NK-92 (cell line): ENCODE data around the gene HOXA2.

Experiments
- DNase-seq: peaks from one replicate; lab custom pipeline; 2025; ENCODE audit not compliant: unreplicated experiment; lab: John Stamatoyannopoulos, UW

Gene HOXA2

DNA sequence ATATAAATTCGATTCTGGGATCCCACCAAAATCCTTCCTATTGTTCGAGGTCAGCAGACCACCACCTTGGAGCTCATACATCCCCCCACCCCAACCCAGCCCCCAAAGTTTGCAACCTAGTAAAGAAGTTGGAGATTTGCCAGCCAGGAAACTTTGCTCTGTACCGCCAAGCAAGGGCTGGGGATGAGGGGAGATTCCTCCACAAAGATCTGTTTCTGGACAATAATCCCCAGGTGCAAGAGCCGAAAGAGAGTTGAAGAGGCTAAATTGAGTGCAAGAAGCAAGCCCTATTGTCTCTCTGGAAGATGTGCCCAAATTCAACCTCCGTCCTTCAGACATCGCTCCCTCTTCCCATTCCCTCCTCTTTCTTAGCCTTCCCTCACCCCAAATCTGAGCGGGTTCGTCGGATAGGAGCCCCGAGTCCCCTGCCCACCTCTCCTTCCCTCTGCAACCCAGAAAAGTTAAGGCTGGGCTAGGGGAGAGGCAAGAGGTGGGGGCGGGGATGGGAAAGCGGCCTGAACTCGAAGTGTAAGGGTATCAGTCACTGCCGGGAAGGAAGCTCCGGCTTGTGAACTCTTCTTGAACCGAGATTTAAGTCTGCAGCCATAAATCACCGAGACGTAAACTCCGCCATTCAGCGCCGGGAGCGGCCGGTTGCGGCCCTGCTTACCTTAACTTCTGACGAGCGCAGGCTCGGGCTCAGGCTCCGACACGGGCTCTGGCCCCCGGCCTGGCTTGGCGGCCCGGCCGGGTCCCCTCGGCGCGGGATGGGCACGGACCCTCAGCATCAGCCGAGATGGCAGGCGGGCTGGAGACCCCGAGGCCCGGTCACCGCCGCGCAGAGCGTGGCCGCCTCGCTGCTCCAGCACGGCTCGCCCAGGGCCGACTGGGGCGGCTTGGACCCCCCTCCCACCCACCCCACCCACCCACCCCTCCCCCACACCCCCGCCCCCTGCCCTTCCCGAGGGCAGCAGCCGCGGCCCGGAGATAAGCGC lies 10.8 kb upstream of the HOXA2 start:
- no peak for DNase-seq

DNA sequence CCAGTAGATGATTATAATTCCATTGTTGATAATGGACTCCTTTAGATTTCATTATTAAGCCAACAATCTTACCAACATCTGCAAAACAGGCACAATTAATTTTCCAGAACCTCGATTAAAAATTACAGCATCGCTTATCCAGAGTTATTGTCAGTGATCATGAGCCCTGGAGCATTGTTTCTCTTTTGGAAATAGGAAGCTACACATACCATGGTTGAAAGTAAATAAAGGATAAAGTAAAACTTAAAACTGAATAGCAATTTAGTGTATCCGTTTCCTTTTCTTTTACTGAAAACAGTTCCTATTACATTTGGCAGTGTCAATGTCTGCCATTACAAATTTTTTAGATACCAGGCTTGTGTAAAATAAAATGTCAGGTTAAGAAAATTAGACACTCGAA lies 9.9 kb upstream of the HOXA2 start:
- no peak for DNase-seq

DNA sequence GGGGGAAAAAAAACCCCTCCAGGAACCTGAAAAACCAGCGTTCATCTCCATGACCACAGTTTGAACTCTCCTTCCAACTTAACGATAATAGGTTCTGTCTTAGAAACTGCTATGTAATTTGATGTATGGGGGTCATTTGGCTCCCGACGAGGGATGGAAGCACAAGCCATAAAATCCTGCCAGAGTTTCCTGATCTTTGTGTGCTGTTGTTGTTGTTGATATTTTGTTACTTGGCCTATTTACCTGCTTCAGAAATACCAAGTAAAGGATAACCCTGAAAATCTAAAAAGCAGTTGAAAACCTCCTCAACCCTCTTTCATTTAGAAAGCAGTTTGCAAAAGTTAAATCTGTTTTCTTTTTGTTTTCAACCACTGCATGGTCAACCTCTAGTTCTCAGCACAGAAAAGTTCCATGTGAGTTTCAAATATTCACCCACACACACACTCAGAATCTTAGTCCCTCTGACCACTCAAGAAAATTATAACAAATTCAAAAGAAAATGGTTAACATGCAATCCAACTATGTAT lies 9.3 kb upstream of the HOXA2 start:
- DNase-seq = no peak

DNA sequence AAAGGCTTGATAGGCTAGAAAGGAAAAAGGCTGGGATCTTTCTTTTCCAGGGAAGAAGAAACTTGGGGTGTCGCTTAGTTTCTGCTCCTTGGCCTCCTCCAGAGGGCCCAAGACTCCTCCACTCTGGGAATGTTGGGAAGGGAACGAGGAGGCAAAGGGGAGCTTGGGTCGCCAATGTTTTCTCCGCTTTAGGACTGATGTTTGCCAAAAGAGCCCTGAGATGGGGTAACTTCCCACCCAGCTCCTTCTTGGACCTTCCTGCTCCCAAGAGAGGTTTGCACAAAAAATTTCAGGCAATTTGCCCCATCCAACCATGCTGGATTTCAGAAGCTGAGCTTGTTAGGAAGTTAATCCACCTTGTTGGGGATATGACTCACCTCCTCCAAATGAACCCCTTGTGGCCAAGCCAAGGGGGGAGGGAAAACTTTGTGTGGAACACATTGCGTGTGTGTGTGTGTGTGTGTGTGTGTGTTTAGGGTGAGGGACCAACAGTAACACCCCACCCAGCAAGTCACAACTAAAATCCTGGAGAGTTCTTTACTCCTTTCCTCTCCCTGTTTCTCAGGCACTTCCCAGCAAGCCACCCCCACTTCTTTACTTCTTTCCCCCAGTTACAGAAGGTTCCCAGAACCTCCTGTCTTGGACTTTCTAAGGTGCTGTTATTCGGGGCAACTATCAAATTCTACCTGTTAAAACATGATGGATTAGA lies 8.7 kb upstream of the HOXA2 start:
- no peak for DNase-seq

DNA sequence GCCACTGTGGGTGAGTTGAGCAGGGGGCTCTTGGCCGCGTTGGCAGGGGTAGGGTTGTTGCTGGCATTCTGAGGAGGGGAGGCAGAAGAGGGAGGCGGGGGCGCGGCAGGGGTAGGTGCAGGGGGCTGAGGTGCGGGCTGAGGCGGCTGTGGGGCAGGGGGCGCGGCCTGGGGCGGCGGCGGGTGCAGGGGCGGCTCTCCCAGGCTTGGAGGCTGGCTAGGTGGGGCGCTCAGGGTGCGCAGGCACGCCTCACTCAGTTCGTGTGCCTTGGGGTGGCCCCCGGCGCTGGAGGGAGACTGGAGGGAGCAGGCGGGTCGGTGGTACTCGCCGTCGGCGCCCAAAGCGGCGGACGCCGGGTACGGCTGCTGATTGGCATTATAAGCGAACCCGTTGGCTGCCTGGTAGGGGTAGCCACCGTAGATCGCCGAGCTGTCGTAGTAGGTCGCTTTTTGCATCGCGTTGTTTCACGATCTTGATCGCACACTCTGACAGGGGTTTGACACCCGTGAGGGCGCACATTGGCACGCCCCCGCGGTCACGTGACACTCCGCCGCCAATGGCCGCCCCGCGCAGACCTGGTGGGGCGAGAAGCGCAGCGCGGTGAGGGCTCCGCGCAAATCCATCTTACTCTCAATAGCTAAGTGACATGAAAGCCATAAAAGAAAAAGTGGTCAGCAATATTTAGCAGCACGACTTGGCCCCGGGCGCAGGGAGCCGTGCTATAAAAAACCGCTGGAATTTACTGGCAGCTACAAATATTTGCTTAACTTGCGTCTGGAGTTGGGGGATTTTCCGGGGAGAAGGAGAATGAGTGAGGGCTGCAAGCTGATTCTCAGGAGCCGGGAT lies 7.9 kb upstream of the HOXA2 start:
- DNase-seq = no peak

DNA sequence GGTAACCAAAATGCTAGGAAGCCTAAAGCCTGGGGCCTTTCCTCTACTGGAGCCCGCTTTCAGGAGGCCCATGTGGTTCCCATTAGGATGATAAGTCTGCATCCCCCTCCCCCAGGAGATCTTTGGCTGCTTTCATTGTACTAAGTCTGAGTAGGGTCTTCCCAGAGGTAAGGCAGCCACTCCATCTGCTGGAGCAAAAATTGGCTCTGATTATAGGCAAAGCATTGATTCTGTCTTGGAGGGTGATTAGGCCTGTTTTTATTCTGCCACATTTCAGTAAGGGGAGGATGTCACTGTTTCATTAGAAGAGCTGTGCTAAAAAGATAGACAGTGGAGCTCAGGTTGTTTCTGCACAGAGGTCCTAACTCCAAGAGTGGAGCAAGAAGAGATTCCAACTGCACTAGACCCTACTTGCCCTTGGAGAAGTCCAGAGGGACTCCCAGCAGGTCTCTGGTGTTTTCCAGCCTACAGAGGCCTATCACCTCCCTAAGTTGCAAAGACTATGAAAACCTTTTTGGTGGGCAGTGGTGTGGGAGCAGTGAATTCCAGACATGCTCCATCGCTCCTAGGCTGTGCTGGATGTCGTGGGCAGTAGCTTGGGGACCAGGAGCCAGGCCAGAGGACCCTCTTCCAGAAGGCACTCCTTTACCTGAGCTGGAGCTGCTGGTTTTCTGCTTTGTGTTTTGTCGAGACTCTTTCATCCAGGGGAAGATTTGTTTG lies 7.1 kb upstream of the HOXA2 start:
- DNase-seq = no peak

DNA sequence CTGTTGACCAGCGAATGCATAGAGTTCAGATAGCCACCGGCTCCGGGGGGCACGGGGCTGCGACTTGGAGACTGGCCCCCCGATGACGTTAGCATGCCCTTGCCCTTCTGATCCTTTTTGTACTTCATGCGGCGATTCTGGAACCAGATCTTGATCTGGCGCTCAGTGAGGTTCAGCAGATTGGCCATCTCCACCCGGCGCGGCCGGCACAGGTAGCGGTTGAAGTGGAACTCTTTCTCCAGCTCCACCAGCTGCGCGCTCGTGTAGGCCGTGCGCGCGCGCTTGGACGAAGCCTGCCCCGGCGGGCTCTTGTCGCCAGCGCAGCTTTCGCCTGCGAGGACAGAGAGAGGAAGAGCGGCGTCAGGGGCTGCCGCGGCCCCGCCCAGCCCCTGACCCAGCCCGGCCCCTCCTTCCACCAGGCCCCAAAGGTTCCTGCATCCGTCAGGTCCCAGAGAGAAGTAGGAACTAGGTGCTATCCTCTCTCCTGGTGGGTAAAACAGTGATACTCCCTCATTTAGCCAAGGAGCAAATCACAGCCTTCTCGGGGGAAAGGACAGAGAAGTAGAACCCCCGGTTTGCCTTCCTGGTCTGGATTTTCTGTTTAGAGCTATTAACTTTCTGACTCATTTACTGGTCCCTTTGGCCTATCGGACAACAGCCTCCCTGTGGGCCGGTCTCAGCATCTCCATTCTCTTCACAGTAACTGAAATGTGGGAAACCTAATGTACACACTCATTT lies 6.1 kb upstream of the HOXA2 start:
- DNase-seq = no peak

DNA sequence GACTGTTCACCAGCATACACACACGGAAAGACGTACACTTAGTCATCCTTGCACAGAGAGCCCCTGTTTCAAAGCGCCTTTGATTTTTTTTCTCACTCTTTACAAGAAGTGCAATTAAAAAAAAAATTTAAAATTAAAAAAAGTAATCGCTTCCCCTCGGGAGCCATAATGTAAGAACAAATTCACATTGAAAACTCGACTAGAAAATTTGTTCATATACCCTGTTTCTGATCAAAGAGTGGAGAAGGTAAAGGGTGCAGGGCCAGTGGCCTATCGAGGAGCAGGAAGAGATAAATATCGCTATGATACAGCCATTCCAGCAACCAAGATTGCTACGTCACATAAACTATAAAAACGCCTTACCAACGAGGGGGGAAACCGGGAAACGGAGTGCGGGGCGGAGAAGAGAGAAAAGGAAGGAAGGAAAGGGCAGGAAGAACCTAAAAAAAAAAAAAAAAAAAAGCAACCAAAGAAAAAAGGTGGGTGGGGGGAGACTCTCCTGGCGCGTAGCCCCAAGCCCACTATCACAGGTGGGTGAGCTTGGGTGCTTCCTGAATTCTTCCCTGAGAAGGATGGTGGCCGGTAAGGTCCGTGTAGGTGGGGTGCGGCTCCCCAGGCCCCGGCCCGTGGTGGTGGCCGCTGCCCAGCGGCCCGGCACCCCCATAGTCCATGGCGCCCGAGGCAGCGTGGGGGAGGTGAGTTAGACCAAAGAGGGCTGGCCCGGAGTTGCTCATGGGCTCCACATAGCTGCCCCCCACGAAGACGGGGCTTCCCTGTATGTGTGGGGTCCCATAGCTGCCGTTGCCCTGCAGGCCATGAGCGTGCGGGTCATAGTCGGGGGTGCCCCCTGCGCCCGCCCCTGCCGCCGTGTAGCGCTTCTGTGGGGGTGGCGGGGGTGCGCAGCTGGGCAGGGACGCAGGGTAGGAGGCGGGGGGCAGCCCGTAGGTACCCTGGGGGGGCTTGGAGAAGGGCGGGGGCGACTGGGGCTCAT lies 5.2 kb upstream of the HOXA2 start:
- DNase-seq = no peak

DNA sequence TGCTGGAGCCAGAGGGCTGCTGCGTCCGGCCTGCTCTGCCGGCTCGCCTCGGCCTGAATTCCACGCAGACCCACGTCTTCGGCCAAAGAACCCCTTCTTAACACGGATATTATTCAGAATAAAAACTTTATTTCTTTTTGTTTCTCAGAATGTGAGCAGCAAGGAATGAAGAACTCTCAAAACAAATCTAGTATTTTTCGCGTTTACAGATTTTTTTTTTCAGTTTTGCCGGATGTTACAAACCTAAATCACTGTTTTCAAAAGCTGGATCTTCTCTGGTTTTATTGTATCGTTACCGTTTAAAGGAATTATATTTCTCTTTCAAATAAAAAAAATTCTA lies 4.4 kb upstream of the HOXA2 start:
- DNase-seq = no peak

DNA sequence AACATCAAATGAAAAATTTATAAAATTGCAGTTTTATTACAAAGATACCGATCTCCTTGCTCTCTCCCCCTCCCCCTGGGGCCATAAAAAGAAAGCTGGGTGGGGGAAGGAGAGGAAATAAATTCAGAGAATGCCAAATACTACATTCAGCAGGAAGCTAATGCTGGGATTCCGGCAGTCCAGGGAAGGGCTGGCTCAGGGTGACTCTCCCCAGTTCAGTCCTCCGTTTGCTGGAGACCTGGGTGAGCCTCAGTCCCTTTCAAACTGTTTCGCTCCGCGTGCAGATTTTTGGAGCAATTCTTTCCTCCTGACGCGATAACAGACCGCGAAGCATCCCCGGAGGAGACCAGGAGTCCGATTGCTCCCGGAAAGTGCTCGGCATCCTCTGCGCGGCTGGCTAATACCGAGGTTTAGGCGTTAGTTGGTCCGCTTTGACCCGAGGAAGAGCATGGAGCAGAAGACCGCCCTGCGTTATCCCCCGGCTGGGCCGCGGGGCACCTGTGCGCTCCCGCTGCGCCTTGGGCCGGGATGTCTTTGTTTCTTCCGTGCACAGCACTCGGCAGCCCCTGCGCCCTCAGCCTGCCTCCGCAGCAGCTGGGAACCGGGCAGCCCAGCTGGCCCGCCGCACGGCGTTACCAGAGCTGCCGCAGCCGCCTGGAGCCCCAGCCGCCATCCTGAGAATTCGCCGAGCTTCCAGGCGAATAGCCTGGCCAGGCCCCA lies 3.9 kb upstream of the HOXA2 start:
- DNase-seq = no peak

DNA sequence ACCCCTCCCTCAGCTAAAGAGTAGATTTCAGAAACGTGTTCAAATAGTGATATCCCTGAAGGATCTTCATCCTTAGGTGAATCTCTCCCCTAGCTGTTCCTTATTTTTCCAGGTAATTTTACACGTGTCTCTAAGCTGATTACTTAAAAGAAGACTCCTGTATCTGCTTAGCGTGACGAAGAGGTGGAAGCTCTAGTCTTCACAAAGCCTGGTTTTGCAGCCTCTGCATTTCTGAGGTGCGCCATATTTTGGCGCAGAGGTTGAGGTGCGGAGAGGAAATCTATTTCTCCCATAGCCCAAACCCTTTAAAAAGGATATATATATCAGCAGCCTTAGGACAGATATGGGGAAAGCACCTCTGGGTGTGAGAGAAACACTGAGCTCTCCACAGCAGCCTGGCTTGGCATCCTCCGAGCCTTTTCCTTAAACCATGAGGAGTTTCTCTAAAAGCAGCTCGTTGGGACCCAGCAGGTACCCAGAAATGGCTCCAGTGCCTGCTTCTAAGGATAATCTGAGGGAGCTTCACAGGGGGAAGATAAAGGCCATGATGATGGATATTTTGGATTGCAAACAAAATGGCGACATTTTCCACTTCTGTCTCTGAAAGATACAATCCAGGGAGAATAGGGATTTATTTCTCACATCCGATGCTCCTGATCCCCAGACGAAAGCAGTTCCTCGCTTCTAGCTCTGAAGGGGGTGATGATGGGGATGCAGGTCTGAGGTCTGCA lies 3.0 kb upstream of the HOXA2 start:
- DNase-seq = no peak

DNA sequence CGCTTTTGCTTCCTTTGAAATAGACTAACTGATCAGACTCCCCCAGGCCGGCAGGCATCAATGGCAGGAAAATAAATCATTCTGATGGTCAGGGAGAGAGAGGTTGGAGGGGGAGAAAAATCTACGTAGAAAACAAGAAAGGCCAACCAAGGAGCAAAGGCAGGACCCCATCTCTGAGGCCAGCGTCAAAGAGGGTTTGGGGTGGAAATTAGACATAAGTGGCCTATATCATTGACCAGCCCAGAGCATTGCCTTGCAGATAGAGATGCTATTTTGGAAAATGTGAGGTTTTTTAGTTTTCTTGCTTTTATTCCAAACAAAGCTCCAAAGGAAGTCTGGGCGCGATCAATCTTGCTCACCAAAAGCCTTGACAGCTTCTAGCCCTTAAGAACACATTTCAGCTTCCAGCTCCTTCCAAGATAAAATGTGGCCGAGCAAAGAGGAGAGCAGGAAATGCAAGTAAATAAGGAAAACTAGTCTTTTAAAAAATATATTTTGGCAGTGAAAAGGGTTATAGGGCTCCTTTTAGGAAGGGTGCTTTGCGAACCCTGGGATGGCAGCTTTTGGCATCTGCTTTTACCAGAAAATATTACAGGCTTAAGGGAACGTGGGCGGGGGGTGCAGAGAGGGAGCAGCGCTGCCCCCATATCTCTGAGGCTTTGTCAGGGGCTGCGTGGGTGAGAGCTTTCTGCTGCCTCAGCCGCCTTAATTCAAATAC lies 2.0 kb upstream of the HOXA2 start:
- DNase-seq = no peak

DNA sequence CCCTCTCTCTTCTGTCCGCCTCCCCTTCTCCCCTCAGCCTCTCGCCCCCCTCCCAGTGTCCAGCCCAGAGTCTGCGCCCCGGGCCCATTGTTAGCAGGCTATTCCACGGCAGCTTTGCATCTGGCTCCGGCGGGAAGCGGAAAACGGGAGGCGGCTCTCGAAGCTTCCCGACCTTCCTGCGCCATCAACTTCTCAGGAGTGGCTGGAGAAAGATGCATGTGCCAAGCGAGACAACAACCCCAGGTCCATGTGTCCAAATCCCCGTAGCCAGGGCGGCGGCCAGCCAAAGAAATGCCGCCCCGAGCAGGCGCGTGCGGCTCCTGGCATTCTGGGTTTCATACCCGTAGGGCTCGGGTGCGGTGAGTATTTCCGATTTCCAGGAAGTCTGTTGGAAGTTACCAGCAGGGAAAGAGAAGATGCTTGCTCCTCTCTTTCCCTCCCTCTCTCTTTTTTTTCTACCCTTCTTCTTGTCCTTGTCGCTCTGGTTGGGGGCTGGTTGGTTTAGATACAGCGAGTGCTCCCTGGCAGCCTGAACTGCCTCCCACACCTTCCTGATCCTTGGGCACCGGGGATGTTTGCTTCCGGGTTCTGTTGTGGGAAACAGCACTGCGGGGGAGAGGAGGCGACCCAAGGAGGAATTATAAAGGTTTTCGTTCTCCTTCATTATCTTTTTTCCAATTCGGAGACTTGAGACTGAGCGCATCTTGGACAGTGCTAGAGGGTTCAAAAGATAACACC lies 1.2 kb upstream of the HOXA2 start:
- no peak for DNase-seq

DNA sequence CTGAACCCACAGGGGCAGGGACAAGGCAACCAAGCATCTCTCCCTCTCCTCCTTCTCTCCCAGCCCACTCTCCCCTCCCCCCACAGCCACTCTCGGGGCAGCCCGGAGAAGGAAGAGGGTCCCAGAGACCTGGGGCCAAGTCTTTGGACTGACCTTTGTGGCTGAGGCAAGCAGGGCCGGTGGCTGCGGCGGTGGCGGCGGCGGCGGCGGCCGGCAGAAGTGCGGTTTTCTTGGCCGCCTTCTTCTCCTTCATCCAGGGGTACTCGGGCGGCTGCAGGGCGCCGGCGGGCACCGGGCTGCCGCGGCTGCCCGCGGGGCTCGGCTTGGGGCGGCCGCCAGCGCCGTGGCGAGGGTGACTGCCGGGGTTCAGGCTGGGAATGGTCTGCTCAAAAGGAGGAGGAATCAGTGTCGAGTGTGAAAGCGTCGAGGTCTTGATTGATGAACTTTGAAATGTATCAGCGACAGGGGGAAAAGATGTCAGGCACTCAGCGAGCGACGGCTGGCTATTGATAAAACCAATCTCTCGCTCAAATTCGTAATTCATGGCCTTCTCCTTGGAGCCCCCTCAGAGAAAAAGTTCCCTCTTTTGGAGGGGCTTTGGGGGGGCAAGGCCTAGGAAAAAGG lies 414 bp downstream of the HOXA2 start:
- no peak for DNase-seq

DNA sequence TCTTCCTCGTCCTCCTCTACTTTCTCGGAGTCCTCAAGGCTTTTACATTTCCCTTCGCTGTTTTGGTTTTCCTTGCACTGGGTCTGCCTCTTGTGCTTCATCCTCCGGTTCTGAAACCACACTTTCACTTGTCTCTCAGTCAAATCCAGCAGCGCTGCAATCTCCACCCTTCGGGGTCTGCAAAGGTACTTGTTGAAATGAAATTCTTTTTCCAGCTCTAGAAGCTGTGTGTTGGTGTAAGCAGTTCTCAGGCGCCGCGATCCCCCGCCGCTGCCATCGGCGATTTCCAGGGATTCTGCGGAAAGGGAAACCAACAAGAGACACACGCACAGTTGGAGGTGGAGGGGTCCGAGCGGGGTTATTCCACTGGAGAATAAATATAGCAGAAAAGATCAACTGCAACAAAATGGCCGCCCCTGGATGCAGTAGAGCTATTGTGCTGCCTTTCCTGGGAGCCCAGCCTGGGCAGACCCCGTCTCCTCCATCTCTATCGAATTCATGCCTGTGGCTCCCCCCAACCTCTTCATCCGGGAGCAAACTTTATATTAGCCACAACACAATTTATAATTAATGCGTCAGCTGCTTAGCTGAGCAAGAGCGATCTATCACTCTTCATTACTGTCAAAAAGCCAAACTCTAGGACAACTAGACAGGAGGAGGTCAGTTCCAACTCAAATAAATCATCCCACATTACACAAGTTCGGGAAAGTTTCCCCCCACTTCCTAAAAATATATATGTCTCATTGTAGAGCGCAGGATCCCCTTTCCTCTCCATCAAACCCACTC lies 1.1 kb downstream of the HOXA2 start:
- no peak for DNase-seq
